ENCODE data around the gene MVB12A. TPM values are rescaled to one million over a fixed set of nuclear protein-coding genes. Genes with fewer than 3 reads are reported as not detected.

MVB12A gene
- total RNA-seq, 4 donors from 2014 or later, result 52.2 to 68.0 (median 64.1) TPM

GRCh38 chr19:17393002-17393401 is 26.8 kb upstream of the MVB12A start:
- no peaks in the 10 kb centered on the region for H3K36me3 ChIP-seq
- no peak for TF ChIP-seq POLR2A (IDR thresholded peaks at IDR 0.05)
- TF ChIP-seq, protein P1, sequence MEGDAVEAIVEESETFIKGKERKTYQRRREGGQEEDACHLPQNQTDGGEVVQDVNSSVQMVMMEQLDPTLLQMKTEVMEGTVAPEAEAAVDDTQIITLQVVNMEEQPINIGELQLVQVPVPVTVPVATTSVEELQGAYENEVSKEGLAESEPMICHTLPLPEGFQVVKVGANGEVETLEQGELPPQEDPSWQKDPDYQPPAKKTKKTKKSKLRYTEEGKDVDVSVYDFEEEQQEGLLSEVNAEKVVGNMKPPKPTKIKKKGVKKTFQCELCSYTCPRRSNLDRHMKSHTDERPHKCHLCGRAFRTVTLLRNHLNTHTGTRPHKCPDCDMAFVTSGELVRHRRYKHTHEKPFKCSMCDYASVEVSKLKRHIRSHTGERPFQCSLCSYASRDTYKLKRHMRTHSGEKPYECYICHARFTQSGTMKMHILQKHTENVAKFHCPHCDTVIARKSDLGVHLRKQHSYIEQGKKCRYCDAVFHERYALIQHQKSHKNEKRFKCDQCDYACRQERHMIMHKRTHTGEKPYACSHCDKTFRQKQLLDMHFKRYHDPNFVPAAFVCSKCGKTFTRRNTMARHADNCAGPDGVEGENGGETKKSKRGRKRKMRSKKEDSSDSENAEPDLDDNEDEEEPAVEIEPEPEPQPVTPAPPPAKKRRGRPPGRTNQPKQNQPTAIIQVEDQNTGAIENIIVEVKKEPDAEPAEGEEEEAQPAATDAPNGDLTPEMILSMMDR (IDR thresholded peaks at IDR 0.05), result no peak
- DNase-seq, result no peak
- peaks cover 0 to 18% (median 12%) of the 10 kb centered on the region in 4 donors for H3K4me1 ChIP-seq
- no peak overlapping the region for H3K27ac ChIP-seq
- no peaks in the 10 kb centered on the region for H3K27me3 ChIP-seq
- H3K9me3 ChIP-seq, result no peaks in the 10 kb centered on the region
- no peak overlapping the region for H3K4me3 ChIP-seq

DNA sequence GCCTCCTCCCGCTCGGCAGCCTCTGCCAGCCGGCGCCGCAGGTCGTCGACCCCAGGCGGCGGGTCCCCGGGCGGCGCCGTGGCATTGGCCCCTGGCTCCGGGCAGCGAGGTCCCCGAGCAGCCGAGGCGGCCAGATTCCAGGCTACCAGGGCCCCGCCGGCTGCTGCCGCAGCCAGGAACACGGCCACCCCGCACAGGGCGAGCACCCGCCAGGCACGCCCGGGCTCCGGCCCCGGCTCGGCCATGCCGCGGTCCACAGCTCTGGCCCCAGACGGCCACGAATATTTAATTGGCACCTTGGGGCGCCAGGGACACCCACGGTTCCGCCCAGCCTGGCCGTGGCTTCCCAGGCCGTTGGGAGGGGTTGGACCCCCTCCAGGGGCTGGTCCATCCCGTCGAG is 25.9 kb upstream of the MVB12A start, which contains the start of gene CCDC194:
Gene CCDC194, minus strand, starts transcription at position 283 of the 400 bp plus-strand sequence. Its CDS starts 38 bp downstream, at position 245.
- no peak within 1 kb of the TSS for H3K4me3 ChIP-seq
- TF ChIP-seq, protein P1 (IDR thresholded peaks at IDR 0.05), result no peak
- no peak for TF ChIP-seq POLR2A (IDR thresholded peaks at IDR 0.05)
- H3K9me3 ChIP-seq, result no peaks in the 10 kb centered on the region
- peak within 1 kb of the TSS in 1 of 4 donors; percentile 25 for H3K27ac ChIP-seq
- no peaks in the 10 kb centered on the region for H3K36me3 ChIP-seq
- H3K27me3 ChIP-seq, result no peaks in the 10 kb centered on the region
- peaks cover 0 to 18% (median 12%) of the 10 kb centered on the region in 4 donors for H3K4me1 ChIP-seq
- no peak for DNase-seq

DNA sequence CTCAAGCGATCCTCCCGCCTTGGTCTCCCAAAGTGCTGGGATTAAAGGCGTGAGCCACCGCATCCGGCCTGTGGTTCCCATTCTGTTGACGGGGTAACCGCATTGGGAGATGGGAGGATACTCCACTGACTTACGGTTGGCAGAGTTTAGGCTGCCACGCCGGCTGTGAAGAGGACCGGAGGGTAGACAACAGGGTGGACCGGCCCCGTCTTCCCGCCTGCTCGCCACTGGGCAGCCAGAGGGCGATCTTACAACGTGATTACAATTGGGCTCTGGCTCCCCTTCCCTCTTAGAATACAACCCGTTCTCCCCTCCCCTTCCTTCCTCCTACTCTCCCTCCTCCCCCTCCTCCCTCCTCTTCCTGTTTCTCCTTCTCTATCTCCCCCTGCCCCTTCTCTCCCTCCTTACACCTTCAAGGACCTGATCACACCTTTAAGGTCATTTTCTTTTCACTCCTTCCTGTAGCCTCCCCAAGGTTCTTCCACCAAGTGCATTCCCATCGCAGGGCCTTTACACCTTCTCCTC is 24.9 kb upstream of the MVB12A start:
- Histone ChIP-seq H3K4me1 (peaks cover 0 to 18% (median 12%) of the 10 kb centered on the region in 4 donors), H3K9me3 (no peaks in the 10 kb centered on the region), H3K36me3 (no peaks in the 10 kb centered on the region), H3K27me3 (no peaks in the 10 kb centered on the region), H3K27ac (peak overlapping the region in 1 of 4 donors; percentile 25), H3K4me3 (no peak overlapping the region)
- TF ChIP-seq, protein P1 (IDR thresholded peaks at IDR 0.05), result peak; percentile 28 to 80 (median 67)
- no peak for TF ChIP-seq POLR2A (IDR thresholded peaks at IDR 0.05)
- DNase-seq, result peak; percentile 54 to 77 (median 75)

- H3K36me3 ChIP-seq, result no peaks in the 10 kb centered on the region
- TF ChIP-seq, protein P1 (IDR thresholded peaks at IDR 0.05), result no peak
- TF ChIP-seq POLR2A (IDR thresholded peaks at IDR 0.05), result no peak
- H3K4me1 ChIP-seq, result peaks cover 0 to 11% (median 5%) of the 10 kb centered on the region in 4 donors
- H3K27ac ChIP-seq, result no peak overlapping the region
- no peak overlapping the region for H3K4me3 ChIP-seq
- H3K9me3 ChIP-seq, result no peaks in the 10 kb centered on the region
- no peak for DNase-seq
- no peaks in the 10 kb centered on the region for H3K27me3 ChIP-seq
Observed at GRCh38 chr19:17398902-17399527, 20.8 kb upstream of the MVB12A start.

GRCh38 chr19:17401628-17402027 is 18.2 kb upstream of the MVB12A start:
- H3K9me3 ChIP-seq, result no peaks in the 10 kb centered on the region
- H3K4me3 ChIP-seq, result no peak overlapping the region
- no peaks in the 10 kb centered on the region for H3K27me3 ChIP-seq
- H3K36me3 ChIP-seq, result no peaks in the 10 kb centered on the region
- H3K4me1 ChIP-seq, result peaks cover 0 to 26% (median 19%) of the 10 kb centered on the region in 4 donors
- no peak overlapping the region for H3K27ac ChIP-seq
- TF ChIP-seq, protein P1 (IDR thresholded peaks at IDR 0.05), result no peak
- no peak for TF ChIP-seq POLR2A (IDR thresholded peaks at IDR 0.05)
- DNase-seq, result no peak
